DND-41 (cell line): ENCODE results near the gene WDR86.

Experiments used
- ATAC-seq: fragments of 200-7000 bp; cut with Tn5 transposase; 3 replicates; pipeline ENCODE4 v1.9.1; 2021; ENCODE audit warnings: low read depth; ENCODE audit not compliant: insufficient read depth
- DNase-seq: peaks from one replicate; pipeline ENCODE4 v3.0.0-alpha.2; 2020
- H2AFZ ChIP-seq: 2 replicates; pipeline ENCODE4 v1.6.0; 2012; ENCODE audit warnings: low read depth, low read length
- H3K27ac ChIP-seq: 2 replicates; pipeline ENCODE4 v1.5.1; 2012; ENCODE audit warnings: low read length, inconsistent platforms
- H3K27me3 ChIP-seq: fragments of 200-600 bp; sonication (generic); 2 replicates; pipeline ENCODE4 v1.6.0; 2012; ENCODE audit warnings: low read length, mild to moderate bottlenecking, inconsistent platforms; ENCODE audit not compliant: insufficient read depth, poor library complexity
- H3K36me3 ChIP-seq: 2 replicates; pipeline ENCODE4 v1.5.1; 2012; ENCODE audit warnings: low read length, inconsistent platforms; ENCODE audit not compliant: insufficient read depth
- H3K4me1 ChIP-seq: 2 replicates; pipeline ENCODE4 v1.5.1; 2012; ENCODE audit warnings: mild to moderate bottlenecking, low read length; ENCODE audit not compliant: insufficient read depth
- H3K4me2 ChIP-seq: 2 replicates; pipeline ENCODE4 v1.6.0; 2012; ENCODE audit warnings: mild to moderate bottlenecking, moderate library complexity, low read length, inconsistent platforms; ENCODE audit not compliant: insufficient read depth
- H3K4me3 ChIP-seq, 2 experiments: fragments of 200-600 bp in 1 of 2; shearing (Covaris generic) in 1 of 2; 2 replicates each; pipeline ENCODE4 v1.5.1; 2012 to 2016; ENCODE audit warnings: inconsistent platforms in 2 of 2, low read length in 2 of 2, mild to moderate bottlenecking in 2 of 2, low read depth in 1 of 2, moderate library complexity in 1 of 2
- H3K79me2 ChIP-seq: 2 replicates; pipeline ENCODE4 v1.6.0; 2012; ENCODE audit warnings: low read length, inconsistent platforms; ENCODE audit not compliant: insufficient read depth
- H3K9ac ChIP-seq: 2 replicates; pipeline ENCODE4 v1.6.0; 2012; ENCODE audit warnings: low read depth, mild to moderate bottlenecking, inconsistent platforms, low read length, moderate library complexity
- H3K9me3 ChIP-seq: 2 replicates; pipeline ENCODE4 v1.5.1; 2012; ENCODE audit warnings: low read length, moderate library complexity, mild to moderate bottlenecking, inconsistent platforms; ENCODE audit not compliant: insufficient read depth, severe bottlenecking
- H4K20me1 ChIP-seq: 2 replicates; pipeline ENCODE4 v1.6.0; 2012; ENCODE audit warnings: low read length; ENCODE audit not compliant: insufficient read depth
- CTCF ChIP-seq: IDR thresholded peaks from 2 replicates; pipeline ENCODE4 v1.5.1; 2012; ENCODE audit warnings: borderline replicate concordance, low read length, moderate library complexity, mild to moderate bottlenecking; ENCODE audit not compliant: poor library complexity, severe bottlenecking; ENCODE audit errors: extremely low read depth
- EZH2 ChIP-seq: IDR thresholded peaks from 3 replicates; pipeline ENCODE4 v1.6.1; 2012; ENCODE audit warnings: borderline replicate concordance, low read depth, mild to moderate bottlenecking, moderate library complexity, low read length, inconsistent platforms; ENCODE audit not compliant: severe bottlenecking

The WDR86 gene

GRCh38 chr7:151390598-151391357 is 19.1 kb downstream of the WDR86 start:
- Histone ChIP-seq H3K4me2 (no peak overlapping the region), H2AFZ (no peak overlapping the region), H3K27me3 (no peaks in the 10 kb centered on the region), H3K4me3 (no peak overlapping the region), H3K79me2 (no peaks in the 10 kb centered on the region), H3K36me3 (peaks cover 12% of the 10 kb centered on the region; the same call in 1 of the 2 replicates), H3K4me1 (no peaks in the 10 kb centered on the region), H3K27ac (no peak overlapping the region), H4K20me1 (no peaks in the 10 kb centered on the region), H3K9ac (no peak overlapping the region), H3K9me3 (no peaks in the 10 kb centered on the region)
- TF ChIP-seq EZH2: no peak
- ATAC-seq: no peak
- no peak for DNase-seq

- no peak overlapping the region for H3K9ac ChIP-seq
- no peak overlapping the region for H3K27ac ChIP-seq
- H3K79me2 ChIP-seq: no peaks in the 10 kb centered on the region
- no peak overlapping the region for H3K4me3 ChIP-seq
- no peak for DNase-seq
- no peak for TF ChIP-seq EZH2
- TF ChIP-seq CTCF: no peak
- no peaks in the 10 kb centered on the region for H3K27me3 ChIP-seq
- no peak overlapping the region for H3K4me2 ChIP-seq
- ATAC-seq: no peak
- H2AFZ ChIP-seq: no peak overlapping the region
- H4K20me1 ChIP-seq: no peaks in the 10 kb centered on the region
- H3K4me1 ChIP-seq: no peaks in the 10 kb centered on the region
- H3K9me3 ChIP-seq: no peaks in the 10 kb centered on the region
- peaks cover 12% of the 10 kb centered on the region; the same call in 1 of the 2 replicates for H3K36me3 ChIP-seq
Measured at GRCh38 chr7:151389768-151390597, 19.9 kb downstream of the WDR86 start.

- Histone ChIP-seq H3K4me2 (no peak overlapping the region), H3K27ac (no peak overlapping the region), H3K9me3 (no peaks in the 10 kb centered on the region), H3K79me2 (no peaks in the 10 kb centered on the region), H3K36me3 (peaks cover 12% of the 10 kb centered on the region; the same call in 1 of the 2 replicates), H2AFZ (no peak overlapping the region), H3K4me3 (no peak overlapping the region), H3K4me1 (no peaks in the 10 kb centered on the region), H3K27me3 (no peaks in the 10 kb centered on the region), H4K20me1 (no peaks in the 10 kb centered on the region), H3K9ac (no peak overlapping the region)
- TF ChIP-seq CTCF (no peak), EZH2 (no peak)
- ATAC-seq: no peak
- no peak for DNase-seq
Measured at GRCh38 chr7:151389096-151389767, 20.6 kb downstream of the WDR86 start.

GRCh38 chr7:151388430-151388829 is 21.4 kb downstream of the WDR86 start:
- H3K4me3 ChIP-seq: no peak overlapping the region
- no peak overlapping the region for H2AFZ ChIP-seq
- H4K20me1 ChIP-seq: no peaks in the 10 kb centered on the region
- H3K9me3 ChIP-seq: no peaks in the 10 kb centered on the region
- no peaks in the 10 kb centered on the region for H3K27me3 ChIP-seq
- H3K27ac ChIP-seq: no peak overlapping the region
- H3K4me2 ChIP-seq: no peak overlapping the region
- H3K4me1 ChIP-seq: no peaks in the 10 kb centered on the region
- H3K79me2 ChIP-seq: no peaks in the 10 kb centered on the region
- peaks cover 12% of the 10 kb centered on the region; the same call in 1 of the 2 replicates for H3K36me3 ChIP-seq
- ATAC-seq: no peak
- no peak for TF ChIP-seq EZH2
- TF ChIP-seq CTCF: no peak
- no peak overlapping the region for H3K9ac ChIP-seq
- no peak for DNase-seq
